ENCODE measurements around the gene PTF1A.
"Not testable (repeated sequence)": the region's sequence is repeated elsewhere in the genome, so short reads cannot be mapped to it uniquely, and the experiment has no call there.

PTF1A gene

DNA sequence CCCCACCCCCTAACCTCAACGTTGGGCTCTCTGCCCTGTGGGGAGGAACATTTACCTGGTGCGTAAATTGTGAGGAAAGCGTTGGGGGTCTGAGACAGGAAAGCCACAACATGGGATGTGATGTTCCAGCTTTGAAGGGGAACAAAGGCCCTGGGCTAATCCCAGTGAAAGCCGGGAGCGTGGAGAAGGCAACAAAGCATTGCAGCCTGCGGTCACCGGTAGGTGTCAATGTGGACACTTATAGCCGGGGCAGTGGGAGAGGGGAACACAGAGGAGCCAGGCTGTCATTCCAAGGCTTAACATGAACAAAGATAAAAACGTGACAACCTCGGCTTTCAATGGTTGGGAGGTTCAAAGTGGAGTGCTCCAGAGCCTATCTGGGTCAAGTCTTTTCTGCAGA, 12.7 kb downstream of the PTF1A start:
- DNase-seq = no peak

DNA sequence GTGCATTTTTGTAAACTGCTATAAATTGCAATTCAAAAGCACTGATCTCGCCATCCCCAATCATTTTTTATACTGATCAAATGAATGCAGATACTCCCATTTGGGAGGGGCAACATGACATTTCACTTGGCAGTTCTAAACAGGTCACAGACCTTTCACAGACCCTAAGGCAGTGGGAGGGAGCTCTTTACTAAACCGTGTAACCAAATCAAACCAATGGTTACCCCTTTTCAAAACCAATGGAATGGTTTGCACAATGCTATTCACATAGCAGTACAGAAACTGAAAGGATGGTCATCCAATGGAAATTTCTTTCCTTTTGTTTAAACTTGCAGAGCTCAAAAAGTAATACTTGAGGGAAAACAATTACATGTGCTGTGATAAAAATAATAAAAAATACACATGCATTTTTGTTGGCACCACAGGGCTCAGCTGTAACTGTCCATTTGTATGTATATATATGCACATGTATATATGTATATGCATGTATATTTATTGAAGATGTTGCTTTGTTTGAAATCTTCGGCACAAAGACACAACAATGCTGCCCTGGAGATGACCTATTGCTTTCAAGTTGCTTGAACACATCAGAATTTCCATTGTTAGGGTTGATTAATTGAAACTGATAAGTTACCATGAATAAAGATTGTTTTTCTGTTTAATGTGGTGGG, 14.0 kb downstream of the PTF1A start:
- no peak for DNase-seq

DNA sequence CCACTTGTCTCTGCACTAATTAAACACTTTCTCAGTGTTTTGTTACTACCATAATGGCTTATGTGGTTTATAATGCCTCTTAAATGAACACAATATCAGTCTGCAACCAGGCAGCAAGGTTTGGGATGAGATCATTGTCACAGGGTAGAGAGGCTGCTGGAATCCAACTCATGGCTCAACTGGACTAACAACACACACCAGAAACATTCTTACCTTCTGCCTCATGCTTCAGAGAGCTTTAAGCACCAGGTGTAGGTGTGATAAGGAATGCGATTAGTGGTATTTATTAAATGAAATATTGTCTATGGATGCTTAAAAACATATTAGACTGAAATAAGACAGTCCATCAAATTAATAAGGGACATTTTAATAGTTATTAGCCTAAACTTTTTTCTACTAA, 25.4 kb downstream of the PTF1A start:
- no peak for DNase-seq

DNA sequence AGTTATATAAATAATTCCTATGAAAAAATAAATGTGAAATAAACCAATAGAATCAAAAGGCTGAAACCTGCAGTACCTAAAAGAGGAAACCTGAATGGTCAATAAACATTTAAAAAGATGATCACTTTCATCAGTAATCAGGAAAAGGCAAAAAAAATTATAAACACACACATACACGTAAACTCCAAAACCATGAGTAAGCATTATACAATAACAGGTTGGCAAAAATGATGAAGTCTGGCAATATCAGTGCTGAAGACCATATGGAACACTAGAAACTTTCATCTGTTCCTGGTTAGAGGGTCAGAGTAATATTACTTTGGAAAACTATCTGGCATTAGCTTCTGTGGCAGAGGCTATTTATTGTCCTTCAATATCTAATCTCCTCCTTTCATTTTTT, 38.5 kb downstream of the PTF1A start:
- DNase-seq = no peak

DNA sequence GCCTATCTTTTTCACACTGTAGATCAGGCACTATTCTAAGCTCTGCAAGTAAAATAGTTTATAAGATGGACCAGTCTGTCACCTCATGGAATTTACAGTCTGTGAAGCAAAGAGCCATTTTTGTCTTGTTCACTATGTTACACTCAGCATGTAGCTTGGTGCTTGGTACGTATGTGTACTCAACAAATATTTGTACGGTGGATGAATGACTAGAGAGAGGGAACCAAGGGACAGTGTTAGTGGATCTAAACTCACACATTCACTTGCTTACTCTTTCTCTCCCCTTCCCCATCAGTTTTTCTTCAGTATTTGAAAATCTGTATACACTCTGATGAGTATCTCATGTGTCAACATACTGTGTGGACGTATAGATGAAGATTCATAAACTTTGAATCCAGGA, 45.9 kb downstream of the PTF1A start:
- no peak for DNase-seq

DNA sequence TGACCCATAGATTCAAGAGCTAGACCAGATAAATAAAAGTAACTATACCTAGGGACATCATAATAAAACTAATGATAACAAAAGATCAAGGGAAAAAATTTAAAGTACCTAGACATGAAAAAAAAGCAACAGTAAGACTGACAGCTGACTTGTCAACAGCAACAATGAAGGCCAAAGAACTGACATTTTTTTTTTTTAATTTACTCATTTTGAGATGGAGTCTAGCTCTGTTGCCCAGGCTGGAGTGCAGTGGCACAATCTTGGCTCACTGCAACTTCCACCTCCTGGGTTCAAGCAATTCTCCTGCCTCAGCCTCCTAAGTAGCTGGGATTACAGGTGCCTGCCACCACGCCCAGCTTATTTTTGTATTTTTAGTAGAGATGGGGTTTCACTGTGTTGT, 49.7 kb downstream of the PTF1A start:
- DNase-seq = not testable (repeated sequence)

All from NCI-H2227 treated with DMSO at 0.1 percent for 48 hours (cell line).